OCI-LY1 (cell line): ENCODE measurements around the gene ST3GAL3.

ENCODE experiments used
- CTCF ChIP-seq: fragments of 200-600 bp; sonication (generic), shearing (Covaris generic); IDR thresholded peaks from 2 replicates; pipeline ENCODE4 v1.5.1; 2017; ENCODE audit warnings: mild to moderate bottlenecking, antibody characterized with exemption, low read length, moderate library complexity, mixed read lengths
- EZH2 ChIP-seq: fragments of 200-600 bp; sonication (generic), shearing (Covaris generic); IDR thresholded peaks from 2 replicates; pipeline ENCODE4 v1.8.0; 2017; ENCODE audit warnings: borderline replicate concordance, mixed run types, mild to moderate bottlenecking, antibody characterized with exemption, low read length, moderate library complexity, mixed read lengths

GRCh38 chr1:43880604-43881003, 173.3 kb downstream of the ST3GAL3 start:
- TF ChIP-seq CTCF (no peak), EZH2 (no peak)
